Thymus (tissue), 11 donors: ENCODE measurements around the gene RCBTB1. TPM values are rescaled to one million over a fixed set of nuclear protein-coding genes. Genes with fewer than 3 reads are reported as not detected.
"Not testable (repeated sequence)": the region's sequence is repeated elsewhere in the genome, so short reads cannot be mapped to it uniquely, and the experiment has no call there.

ENCODE experiments used
- DNase-seq, 9 donors: peaks; one replicate each; pipeline ENCODE4 v3.0.0-alpha.2; 2013; ENCODE audit warnings: low spot score in 9 of 9, low read depth in 6 of 9, missing footprints in 1 of 9
- H3K27ac ChIP-seq, 2 donors: one replicate each; pipeline ENCODE4 v1.5.1; 2013; ENCODE audit warnings: control low read depth in 1 of 2, low read depth in 1 of 2, low read length in 1 of 2, mild to moderate bottlenecking in 1 of 2, moderate library complexity in 1 of 2
- H3K27me3 ChIP-seq, 2 donors: one replicate each; pipeline ENCODE4 v1.5.1; 2013; ENCODE audit warnings: low read length in 1 of 2; ENCODE audit not compliant: control insufficient read depth in 2 of 2, insufficient read depth in 1 of 2
- H3K36me3 ChIP-seq, 2 donors: one replicate each; pipeline ENCODE4 v1.5.1; 2013; ENCODE audit warnings: low read length in 1 of 2, mild to moderate bottlenecking in 1 of 2, moderate library complexity in 1 of 2; ENCODE audit not compliant: control insufficient read depth in 2 of 2, insufficient read depth in 2 of 2
- H3K4me1 ChIP-seq, 2 donors: one replicate each; pipeline ENCODE4 v1.5.1; 2013; ENCODE audit warnings: low read length in 2 of 2; ENCODE audit not compliant: control insufficient read depth in 2 of 2, insufficient read depth in 2 of 2
- H3K4me3 ChIP-seq, 2 donors: one replicate each; pipeline ENCODE4 v1.5.1; 2013; ENCODE audit warnings: low read length in 2 of 2, control low read depth in 1 of 2, mild to moderate bottlenecking in 1 of 2
- H3K9me3 ChIP-seq, 2 donors: one replicate each; pipeline ENCODE4 v1.5.1; 2013; ENCODE audit warnings: low read length in 1 of 2, mild to moderate bottlenecking in 1 of 2; ENCODE audit not compliant: control insufficient read depth in 2 of 2, insufficient read depth in 1 of 2
- WGBS: extraction: QIAGEN DNeasy Blood & Tissue Kit; methylation state at CpG from one replicate; pipeline ENCODE4 v1.1.7; 2013; 5-methylcytosine and 5-hydroxymethylcytosine counted together
- polyA plus RNA-seq: library from polyadenylated mRNA; stranded (reverse); fragments of 200-250 nt; gene quantifications from one replicate; pipeline ENCODE4 v1.2.3, GENCODE V29; 2013
- total RNA-seq: library from RNA; stranded (reverse); fragments of 120-200 nt; gene quantifications from one replicate; pipeline ENCODE4 v1.2.4, GENCODE V29; 2013
- donor health status: healthy.

The RCBTB1 gene
- total and polyA plus RNA-seq, 2 donors: 15.3 to 34.7 TPM

DNA sequence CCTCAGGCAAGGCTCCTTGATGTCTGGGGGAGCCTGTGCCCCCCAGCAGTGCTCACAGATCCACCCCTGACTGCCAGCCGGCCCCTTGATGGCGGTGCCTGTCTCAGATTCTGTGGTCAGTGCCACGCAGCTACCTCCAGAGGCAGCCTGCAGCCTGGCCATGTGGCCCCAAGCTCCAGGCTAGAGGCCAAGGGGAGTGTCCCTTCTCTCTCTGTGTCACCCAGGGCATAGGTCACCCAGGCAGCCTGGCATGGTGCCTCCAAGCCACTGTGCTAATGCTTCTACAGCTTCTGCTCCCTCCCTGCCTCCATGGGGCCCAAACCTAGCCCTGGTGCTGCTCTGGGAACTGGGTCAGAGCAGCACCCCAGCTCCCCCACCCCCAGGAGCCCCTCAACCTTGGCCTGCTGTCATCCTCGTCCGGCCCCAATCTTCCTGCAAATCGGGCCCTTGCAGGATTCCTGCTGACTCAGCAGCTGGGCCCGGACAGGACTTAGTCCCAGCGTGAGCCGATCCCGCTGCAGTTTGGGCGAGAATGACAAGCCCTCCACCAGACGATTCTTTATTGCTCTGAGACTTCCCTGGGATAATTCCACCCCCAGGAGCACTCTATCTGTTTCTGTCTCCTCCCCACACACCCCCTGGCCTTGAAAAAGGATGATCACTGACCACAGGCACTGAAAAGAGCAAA, 40.2 kb upstream of the RCBTB1 start:
- H3K9me3 ChIP-seq: no peaks in the 10 kb centered on the region
- peaks cover 11 to 15% of the 10 kb centered on the region in 2 donors for H3K4me1 ChIP-seq
- no peak overlapping the region for H3K27ac ChIP-seq
- no peaks in the 10 kb centered on the region for H3K27me3 ChIP-seq
- WGBS: 93% methylated on average over 12 of the region's 12 CpGs
- no peak overlapping the region for H3K4me3 ChIP-seq
- peaks cover under 1 to 2% of the 10 kb centered on the region in 2 donors for H3K36me3 ChIP-seq
- no peak for DNase-seq

DNA sequence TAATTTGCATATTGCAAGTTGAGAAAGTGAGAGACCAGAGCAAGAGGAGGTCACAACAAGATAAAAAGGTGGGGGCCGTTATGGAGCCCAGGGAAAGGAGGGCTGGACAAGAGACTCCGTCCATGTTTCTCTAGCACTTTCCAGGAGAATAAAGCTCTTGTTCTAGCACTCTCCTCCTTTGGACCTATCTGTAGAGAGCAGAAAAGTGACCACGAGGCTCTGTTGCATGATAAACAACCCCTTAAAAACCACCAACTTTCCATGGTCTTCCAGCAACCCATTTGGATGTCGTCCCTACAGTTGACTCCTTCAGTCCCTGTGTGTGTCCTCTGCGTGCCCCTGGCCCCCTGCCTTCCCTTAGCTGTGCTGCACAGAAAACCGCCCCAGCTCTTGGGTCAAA, 38.9 kb upstream of the RCBTB1 start:
- no peak for DNase-seq
- H3K36me3 ChIP-seq: no peaks in the 10 kb centered on the region
- H3K4me3 ChIP-seq: no peak overlapping the region
- H3K9me3 ChIP-seq: no peaks in the 10 kb centered on the region
- no peaks in the 10 kb centered on the region for H3K27me3 ChIP-seq
- WGBS: 94% methylated on average over 6 of the region's 6 CpGs
- no peak overlapping the region for H3K27ac ChIP-seq
- H3K4me1 ChIP-seq: peaks cover 7 to 25% of the 10 kb centered on the region in 2 donors

DNA sequence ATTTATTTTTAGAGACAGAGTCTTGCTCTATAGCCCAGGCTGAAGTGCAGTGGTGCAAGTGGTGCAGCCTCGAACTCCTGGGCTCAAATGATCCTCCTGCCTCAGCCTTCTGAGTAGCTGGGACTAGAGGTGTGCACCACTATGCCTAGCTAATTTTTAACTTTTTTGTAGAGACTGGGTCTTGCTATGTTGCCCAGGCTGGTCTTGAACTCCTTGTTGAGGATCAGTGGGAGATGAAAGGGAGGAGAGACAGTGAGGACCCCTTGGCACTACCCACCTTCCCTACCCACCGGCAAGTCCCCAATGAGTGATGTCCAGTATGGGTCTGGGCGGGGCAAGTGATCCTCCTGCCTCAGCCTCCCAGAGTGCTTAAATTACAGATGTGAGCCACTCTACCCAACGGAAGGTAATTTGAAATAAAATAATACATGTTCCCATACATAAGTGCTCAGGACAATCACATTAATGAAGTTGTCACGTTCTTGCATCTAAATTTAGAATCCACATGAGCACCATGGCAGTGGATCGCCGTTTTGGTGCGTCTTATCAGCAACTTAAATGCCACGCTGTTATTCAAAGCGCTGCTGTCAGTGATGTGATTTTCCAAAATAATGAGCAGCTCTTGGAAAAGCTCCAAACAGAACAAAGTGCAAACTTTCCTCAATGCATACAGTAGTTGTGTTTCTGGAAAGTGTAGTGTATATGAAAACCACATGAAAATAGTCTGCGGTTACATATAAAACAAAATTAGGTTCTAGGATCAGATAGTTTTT, 37.0 kb upstream of the RCBTB1 start:
- 85% methylated on average over 11 of the region's 11 CpGs for WGBS

DNA sequence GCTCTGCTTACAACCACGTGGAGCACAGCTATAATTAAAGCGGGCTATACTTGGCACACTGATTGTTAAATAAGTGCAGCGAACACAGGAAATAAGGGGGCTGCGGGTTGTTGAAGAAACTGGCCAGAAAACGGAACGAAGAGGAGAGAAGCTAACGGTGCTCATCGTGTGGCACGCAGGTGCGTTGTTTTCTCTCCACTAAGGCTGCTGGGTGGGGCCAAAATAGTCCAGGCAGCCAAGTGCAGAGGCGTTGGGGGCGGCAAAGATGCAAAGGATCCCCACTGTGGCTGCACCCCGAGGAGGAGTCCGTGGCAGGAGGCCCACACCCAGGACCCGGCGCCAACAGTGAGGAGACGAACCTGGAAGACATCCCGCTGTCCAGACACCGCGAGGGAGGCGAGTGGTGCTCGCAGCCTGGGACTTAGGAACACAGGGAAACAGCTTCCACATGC, 34.8 kb upstream of the RCBTB1 start:
- Histone ChIP-seq H3K36me3 (no peaks in the 10 kb centered on the region), H3K9me3 (no peaks in the 10 kb centered on the region), H3K4me3 (peak overlapping the region; percentile 1 to 29), H3K27me3 (no peaks in the 10 kb centered on the region), H3K4me1 (peaks cover 0 to 28% of the 10 kb centered on the region in 2 donors), H3K27ac (peak overlapping the region; percentile 36 to 65)
- DNase-seq: peak in 3 of 9 donors; percentile 28 to 51 (median 48)
- WGBS: 53% methylated on average over 22 of the region's 22 CpGs

More for the DNA sequence above, 37.0 kb upstream of the RCBTB1 start:
- DNase-seq: no peak
- Histone ChIP-seq H3K27ac (no peak overlapping the region), H3K27me3 (no peaks in the 10 kb centered on the region), H3K36me3 (no peaks in the 10 kb centered on the region), H3K4me1 (peaks cover 0 to 25% of the 10 kb centered on the region in 2 donors), H3K9me3 (no peaks in the 10 kb centered on the region), H3K4me3 (no peak overlapping the region)

DNA sequence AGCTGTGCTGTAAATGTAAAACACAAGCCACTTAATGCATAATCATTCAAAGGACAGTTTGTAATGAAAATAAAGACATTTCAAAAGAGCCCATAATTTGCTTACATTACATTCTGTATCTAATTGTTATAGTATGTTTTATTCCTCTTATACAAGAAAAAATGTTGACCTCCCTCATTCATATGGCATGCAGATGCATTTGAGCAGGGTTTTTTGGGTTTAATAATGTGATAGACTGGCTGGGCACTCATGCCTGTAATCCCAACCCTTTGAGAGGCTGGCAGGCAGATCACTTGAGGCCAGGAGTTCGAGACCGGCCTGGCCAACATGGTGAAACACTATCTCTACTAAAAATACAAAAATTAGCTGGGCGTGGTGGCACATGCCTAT, 31.3 kb upstream of the RCBTB1 start:
- Histone ChIP-seq H3K36me3 (no peaks in the 10 kb centered on the region), H3K9me3 (no peaks in the 10 kb centered on the region), H3K27ac (peak overlapping the region in 1 of 2 donors; percentile 28), H3K4me3 (no peak overlapping the region), H3K4me1 (peaks cover 0 to 28% of the 10 kb centered on the region in 2 donors), H3K27me3 (no peaks in the 10 kb centered on the region)
- DNase-seq: no peak
- WGBS: 93% methylated on average over 3 of the region's 3 CpGs

DNA sequence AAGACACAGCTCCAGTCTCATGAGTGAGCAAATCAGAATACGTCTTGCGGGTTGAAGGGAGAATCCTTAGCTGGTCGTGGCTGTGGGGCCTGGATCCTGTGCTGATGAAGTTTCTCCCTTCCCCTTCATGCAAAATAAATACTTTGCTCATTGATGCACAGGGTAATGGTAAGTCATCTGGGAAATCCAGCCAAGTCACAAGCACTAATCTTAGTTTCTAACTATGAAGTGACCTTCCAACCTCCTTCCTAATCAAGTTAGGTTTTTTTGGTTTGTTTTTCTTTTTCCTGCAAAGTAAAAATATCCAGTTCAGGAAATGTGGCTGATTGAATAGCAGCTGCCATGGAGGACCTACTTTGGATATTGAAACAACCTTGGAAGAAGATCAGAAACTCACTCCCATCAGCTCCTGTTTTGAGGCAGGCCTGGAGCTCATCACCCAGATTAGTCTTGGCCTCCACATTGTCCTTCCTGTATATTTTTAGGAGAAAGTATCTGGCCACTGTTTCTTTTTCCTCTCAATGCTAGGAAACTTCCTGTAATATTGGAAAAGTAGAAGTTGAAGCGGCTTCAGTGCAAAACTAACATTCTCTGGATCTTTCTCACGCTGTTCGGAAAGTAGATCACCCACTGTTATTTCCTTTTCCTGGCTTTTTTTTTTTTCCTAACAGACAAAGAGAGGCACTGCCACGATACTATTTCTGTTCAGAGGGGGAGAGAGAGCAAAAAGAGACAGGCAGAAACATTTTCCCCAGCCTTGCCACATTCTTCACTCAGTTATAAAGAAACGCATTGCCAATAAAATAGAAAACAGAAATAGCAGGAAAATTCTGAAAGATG, 30.7 kb upstream of the RCBTB1 start:
- DNase-seq: no peak
- 73% methylated on average over 8 of the region's 8 CpGs for WGBS

DNA sequence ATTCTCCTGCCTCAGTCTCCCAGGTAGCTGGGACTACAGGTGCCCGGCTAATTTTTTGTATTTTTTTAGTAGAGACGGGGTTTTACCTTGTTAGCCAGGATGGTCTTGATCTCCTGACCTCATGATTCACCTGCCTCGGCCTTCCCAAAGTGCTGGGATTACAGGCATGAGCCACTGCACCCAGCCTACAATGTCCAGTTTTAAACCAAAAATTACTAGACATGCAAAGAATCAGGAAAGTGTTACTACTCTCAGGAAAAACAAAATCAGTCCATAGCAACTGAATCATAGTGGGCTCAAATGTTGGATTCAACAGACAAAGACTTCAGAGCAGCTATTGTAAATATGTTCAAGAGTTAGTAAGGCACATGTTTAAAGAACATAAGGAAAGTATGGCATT, 26.7 kb upstream of the RCBTB1 start:
- over 99% methylated on average over 3 of the region's 3 CpGs for WGBS
- not testable (repeated sequence) for H3K9me3 ChIP-seq, DNase-seq, H3K36me3 ChIP-seq, H3K27me3 ChIP-seq, H3K4me1 ChIP-seq, H3K4me3 ChIP-seq, H3K27ac ChIP-seq

More for the DNA sequence above, 30.7 kb upstream of the RCBTB1 start:
- Histone ChIP-seq H3K27ac (peak overlapping the region in 1 of 2 donors; percentile 28), H3K4me3 (no peak overlapping the region), H3K9me3 (no peaks in the 10 kb centered on the region), H3K36me3 (no peaks in the 10 kb centered on the region), H3K4me1 (peaks cover 0 to 28% of the 10 kb centered on the region in 2 donors), H3K27me3 (no peaks in the 10 kb centered on the region)

DNA sequence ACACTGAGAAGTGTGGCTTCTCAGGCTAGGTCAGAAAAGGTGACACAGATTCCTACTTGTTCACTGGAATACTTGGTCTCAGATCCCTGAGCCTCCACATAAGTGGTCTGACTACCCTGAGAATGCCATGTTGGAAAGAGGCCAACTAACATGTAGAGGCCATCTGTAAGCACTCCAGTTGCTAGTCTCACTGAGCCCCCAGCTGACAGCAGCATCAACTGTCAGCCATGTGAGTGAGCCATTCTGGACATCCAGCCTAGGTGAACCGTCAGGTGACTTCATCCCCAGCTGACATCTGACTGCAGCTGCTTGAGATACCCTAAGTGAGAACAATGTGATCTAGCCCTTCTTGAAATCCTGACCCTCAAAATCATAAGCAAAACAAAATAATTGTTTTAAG, 24.8 kb upstream of the RCBTB1 start:
- H3K4me1 ChIP-seq: peaks cover 0 to 6% of the 10 kb centered on the region in 2 donors
- H3K9me3 ChIP-seq: no peaks in the 10 kb centered on the region
- H3K27me3 ChIP-seq: no peaks in the 10 kb centered on the region
- H3K36me3 ChIP-seq: no peaks in the 10 kb centered on the region
- no peak for DNase-seq
- H3K4me3 ChIP-seq: no peak overlapping the region
- H3K27ac ChIP-seq: no peak overlapping the region
- WGBS: 93% methylated on average over 1 of the region's 1 CpG
